ENCODE results near the gene BTBD9. TPM values are rescaled to one million over a fixed set of nuclear protein-coding genes. Genes with fewer than 3 reads are reported as not detected.

BTBD9 gene
- total RNA-seq, 1 donor from 2014 or later = 4.5 TPM

GRCh38 chr6:38503960-38504682 lies 135.6 kb downstream of the BTBD9 start:
- TF ChIP-seq CTCF (IDR thresholded peaks at IDR 0.05; ENCODE audit: insufficient read depth, low read length, severe bottlenecking) = no peak
- no peak overlapping the region for H3K4me3 ChIP-seq (ENCODE audit: low read depth, low read length)
- FAIRE-seq (no peak), DNase-seq (ENCODE audit: low read depth) (no peak)
- no peaks in the 10 kb centered on the region for H3K27me3 ChIP-seq (ENCODE audit: control insufficient read depth, insufficient read depth, low read length)
- no peaks in the 10 kb centered on the region for H3K36me3 ChIP-seq (ENCODE audit: control insufficient read depth, insufficient read depth, low read length)

- no peak overlapping the region for H3K4me3 ChIP-seq (ENCODE audit: low read depth, low read length)
- no peaks in the 10 kb centered on the region for H3K27me3 ChIP-seq (ENCODE audit: control insufficient read depth, insufficient read depth, low read length)
- H3K36me3 ChIP-seq (ENCODE audit: control insufficient read depth, insufficient read depth, low read length) = no peaks in the 10 kb centered on the region
- TF ChIP-seq CTCF (IDR thresholded peaks at IDR 0.05; ENCODE audit: insufficient read depth, low read length, severe bottlenecking) = no peak
- DNase-seq (ENCODE audit: low read depth) = no peak
- FAIRE-seq = peak; percentile 43
These were observed 136.5 kb downstream of the BTBD9 start for GRCh38 chr6:38503032-38503773.

GRCh38 chr6:38502423-38502822 lies 137.3 kb downstream of the BTBD9 start:
- no peak for FAIRE-seq
- DNase-seq (ENCODE audit: low read depth) = no peak
- Histone ChIP-seq H3K27me3 (ENCODE audit: control insufficient read depth, insufficient read depth, low read length) (no peaks in the 10 kb centered on the region), H3K36me3 (ENCODE audit: control insufficient read depth, insufficient read depth, low read length) (no peaks in the 10 kb centered on the region), H3K4me3 (ENCODE audit: low read depth, low read length) (no peak overlapping the region)
- TF ChIP-seq CTCF (IDR thresholded peaks at IDR 0.05; ENCODE audit: insufficient read depth, low read length, severe bottlenecking) = no peak

- Histone ChIP-seq H3K36me3 (ENCODE audit: control insufficient read depth, insufficient read depth, low read length) (no peaks in the 10 kb centered on the region), H3K4me3 (ENCODE audit: low read depth, low read length) (no peak overlapping the region), H3K27me3 (ENCODE audit: control insufficient read depth, insufficient read depth, low read length) (no peaks in the 10 kb centered on the region)
- DNase-seq (ENCODE audit: low read depth) (no peak), FAIRE-seq (no peak)
- TF ChIP-seq CTCF (IDR thresholded peaks at IDR 0.05; ENCODE audit: insufficient read depth, low read length, severe bottlenecking) = no peak
These were observed 137.8 kb downstream of the BTBD9 start for GRCh38 chr6:38501931-38502330.

- FAIRE-seq = no peak
- H3K27me3 ChIP-seq (ENCODE audit: control insufficient read depth, insufficient read depth, low read length) = no peaks in the 10 kb centered on the region
- H3K4me3 ChIP-seq (ENCODE audit: low read depth, low read length) = no peak overlapping the region
- no peaks in the 10 kb centered on the region for H3K36me3 ChIP-seq (ENCODE audit: control insufficient read depth, insufficient read depth, low read length)
- TF ChIP-seq CTCF (IDR thresholded peaks at IDR 0.05; ENCODE audit: insufficient read depth, low read length, severe bottlenecking) = no peak
- peak; percentile 78 for DNase-seq (ENCODE audit: low read depth)
These were observed 140.1 kb downstream of the BTBD9 start for GRCh38 chr6:38499529-38500096.

All from bronchial epithelial cell (primary cell).